Naive B cell (primary cell): ENCODE results near the gene ZNF343. TPM values are rescaled to one million over a fixed set of nuclear protein-coding genes. Genes with fewer than 3 reads are reported as not detected.
"Not testable (repeated sequence)": the region's sequence is repeated elsewhere in the genome, so short reads cannot be mapped to it uniquely, and the experiment has no call there.

Experiments used
- ATAC-seq, 2 donors: fragments of 150-1000 bp; cut with Tn5 transposase; 2 replicates each; pipeline ENCODE4 v1.10.0; 2021; ENCODE audit warnings: low read depth in 2 of 2, mild to moderate bottlenecking in 2 of 2, moderate library complexity in 2 of 2
- DNase-seq: peaks from one replicate; pipeline ENCODE4 v3.0.0; 2022
- H3K27ac Mint-ChIP-seq, 6 donors: one replicate each; pipeline ENCODE4 v1.8.0; 2020 to 2022; ENCODE audit warnings: mild to moderate bottlenecking in 6 of 6, mixed read lengths in 6 of 6, moderate library complexity in 5 of 6, inconsistent platforms in 2 of 6
- H3K27me3 Mint-ChIP-seq, 3 donors: one replicate each; pipeline ENCODE4 v1.8.0; 2021 to 2022; ENCODE audit warnings: mixed read lengths in 3 of 3, mild to moderate bottlenecking in 1 of 3
- H3K36me3 Mint-ChIP-seq, 2 donors: one replicate each; pipeline ENCODE4 v1.8.0; 2020 to 2022; ENCODE audit warnings: mixed read lengths in 2 of 2, inconsistent platforms in 1 of 2, mild to moderate bottlenecking in 1 of 2
- H3K4me1 Mint-ChIP-seq, 3 donors: one replicate each; pipeline ENCODE4 v1.8.0; 2020 to 2022; ENCODE audit warnings: mixed read lengths in 3 of 3, inconsistent platforms in 1 of 3, mild to moderate bottlenecking in 1 of 3, moderate library complexity in 1 of 3
- H3K4me3 Mint-ChIP-seq, 8 donors: one replicate each; pipeline ENCODE4 v1.8.0; 2020 to 2022; ENCODE audit warnings: mild to moderate bottlenecking in 8 of 8, mixed read lengths in 8 of 8, moderate library complexity in 8 of 8, inconsistent platforms in 2 of 8
- H3K9me3 Mint-ChIP-seq, 7 donors: one replicate each; pipeline ENCODE4 v1.8.0; 2020 to 2022; ENCODE audit warnings: mixed read lengths in 7 of 7, mild to moderate bottlenecking in 5 of 7, inconsistent platforms in 2 of 7, moderate library complexity in 1 of 7
- polyA plus RNA-seq, 6 donors: library from polyadenylated mRNA; unstranded; fragments of 300-500 nt; fragmentation: Illumina TruSeq; gene quantifications; one replicate each; pipeline ENCODE4 v1.2.3, GENCODE V29; 2021; ENCODE audit warnings: low read depth in 6 of 6

Gene ZNF343
- polyA plus RNA-seq, 6 donors from 2014 or later: 4.6 to 13.8 (median 7.3) TPM; not detected in 1

- Mint-ChIP-seq H3K27ac (no peak overlapping the region), H3K4me1 (peaks cover 0 to 5% (median under 1%) of the 10 kb centered on the region in 3 donors), H3K36me3 (no peaks in the 10 kb centered on the region), H3K4me3 (no peak overlapping the region), H3K9me3 (no peaks in the 10 kb centered on the region), H3K27me3 (peaks cover 11 to 23% (median 22%) of the 10 kb centered on the region in 3 donors)
- DNase-seq: no peak
- ATAC-seq: no peak
These were observed 7.7 kb upstream of the ZNF343 start for GRCh38 chr20:2516399-2516798.

DNA sequence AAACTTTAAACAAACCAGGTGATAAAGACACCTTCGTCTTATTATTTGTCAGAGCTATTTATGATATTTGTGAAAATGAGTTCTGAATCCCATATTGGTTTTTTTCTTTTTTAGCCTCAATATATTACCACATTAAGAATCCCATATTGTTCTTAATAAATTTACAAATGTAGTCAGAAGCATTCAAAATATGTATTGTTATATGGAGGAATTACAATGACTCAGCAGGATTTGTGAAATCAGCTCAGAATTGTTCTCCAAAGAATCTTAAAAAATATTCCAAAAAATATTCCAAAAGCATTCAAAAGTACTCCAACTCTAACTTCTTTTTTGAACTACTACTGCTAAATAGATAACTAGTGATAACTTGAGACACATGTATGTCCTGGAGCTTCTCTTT is 6.5 kb upstream of the ZNF343 start:
- ATAC-seq (no peak), DNase-seq (no peak)
- H3K36me3 Mint-ChIP-seq: no peaks in the 10 kb centered on the region
- no peak overlapping the region for H3K27ac Mint-ChIP-seq
- peaks cover 16 to 26% (median 25%) of the 10 kb centered on the region in 3 donors for H3K27me3 Mint-ChIP-seq
- H3K4me1 Mint-ChIP-seq: no peaks in the 10 kb centered on the region
- H3K4me3 Mint-ChIP-seq: no peak overlapping the region
- no peaks in the 10 kb centered on the region for H3K9me3 Mint-ChIP-seq

DNA sequence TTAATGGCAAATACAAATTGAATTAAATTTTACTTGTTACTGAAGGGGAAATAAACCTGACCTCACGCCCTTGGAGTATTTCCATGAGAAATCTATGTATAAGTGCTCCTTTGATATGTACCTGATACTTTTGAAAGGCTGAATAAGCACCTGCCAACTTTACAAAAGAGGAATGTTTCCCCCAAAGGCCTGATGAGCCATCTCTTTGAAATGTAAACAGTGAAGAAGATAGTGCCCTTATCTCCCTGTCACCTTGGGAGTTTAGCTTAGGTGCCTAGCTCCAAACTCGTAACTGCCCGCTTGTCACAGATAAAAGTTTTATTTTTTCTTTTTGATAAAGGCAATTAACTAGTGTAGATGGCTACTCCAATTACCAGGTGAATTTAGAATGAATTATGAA is 1.1 kb upstream of the ZNF343 start:
- H3K27ac Mint-ChIP-seq: no peak overlapping the region
- no peak for ATAC-seq
- H3K4me3 Mint-ChIP-seq: peak overlapping the region in 6 of 8 donors; percentile 49 to 100 (median 70)
- no peak for DNase-seq
- H3K36me3 Mint-ChIP-seq: no peaks in the 10 kb centered on the region
- no peaks in the 10 kb centered on the region for H3K9me3 Mint-ChIP-seq
- peaks cover 9 to 21% (median 16%) of the 10 kb centered on the region in 3 donors for H3K27me3 Mint-ChIP-seq
- H3K4me1 Mint-ChIP-seq: peaks cover 12 to 28% (median 24%) of the 10 kb centered on the region in 3 donors

GRCh38 chr20:2509468-2509781 is 710 bp upstream of the ZNF343 start:
- DNase-seq (no peak), ATAC-seq (no peak)
- no peaks in the 10 kb centered on the region for H3K36me3 Mint-ChIP-seq
- H3K4me1 Mint-ChIP-seq: peaks cover 15 to 31% (median 28%) of the 10 kb centered on the region in 3 donors
- H3K27me3 Mint-ChIP-seq: peaks cover 9 to 21% (median 16%) of the 10 kb centered on the region in 3 donors
- H3K9me3 Mint-ChIP-seq: no peaks in the 10 kb centered on the region
- H3K27ac Mint-ChIP-seq: peak overlapping the region in 5 of 6 donors; percentile 87 to 99 (median 96)
- H3K4me3 Mint-ChIP-seq: peak overlapping the region; percentile 91 to 100 (median 100)

DNA sequence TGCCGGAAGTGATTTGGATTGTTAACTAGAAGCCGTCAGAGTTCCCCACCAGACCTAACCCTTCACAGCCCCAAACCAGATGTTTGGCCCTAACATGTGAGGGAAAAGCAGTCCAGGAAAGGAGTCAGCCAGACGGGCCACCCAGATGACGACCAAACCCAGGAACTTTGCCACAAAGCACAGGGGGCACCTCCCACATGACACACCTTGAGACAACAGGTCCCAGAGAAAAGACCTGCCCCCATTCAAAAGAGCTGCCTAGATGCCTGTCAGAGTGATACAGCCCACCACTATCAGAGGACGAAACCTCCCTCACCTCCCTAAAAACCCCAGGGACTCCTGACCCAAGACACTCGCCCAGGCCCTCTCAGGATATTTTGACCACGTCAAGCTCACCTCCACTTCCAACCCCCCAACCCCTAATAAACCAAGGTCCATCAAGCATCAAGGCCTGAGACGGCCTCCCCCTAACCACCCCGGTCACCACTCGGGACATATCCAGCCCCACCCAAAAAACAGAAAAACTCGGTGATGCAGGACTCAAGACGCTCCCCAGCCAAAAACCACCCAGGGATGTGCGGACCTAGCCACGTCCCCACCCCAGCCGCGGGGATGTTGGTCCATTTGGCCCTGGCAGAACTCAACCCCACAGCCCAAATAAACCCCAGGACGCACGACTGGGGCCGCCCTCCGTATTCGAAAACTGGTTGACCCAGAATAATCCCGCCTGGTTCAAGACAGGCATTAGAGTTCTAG is 662 bp downstream of the ZNF343 start:
- peaks cover 16 to 34% (median 32%) of the 10 kb centered on the region in 3 donors for H3K4me1 Mint-ChIP-seq
- peak overlapping the region; percentile 91 to 100 (median 100) for H3K4me3 Mint-ChIP-seq
- ATAC-seq (peak in 1 of 2 donors; percentile 3), DNase-seq (no peak)
- H3K9me3 Mint-ChIP-seq: no peaks in the 10 kb centered on the region
- no peaks in the 10 kb centered on the region for H3K36me3 Mint-ChIP-seq
- H3K27me3 Mint-ChIP-seq: peaks cover 9 to 21% (median 16%) of the 10 kb centered on the region in 3 donors
- H3K27ac Mint-ChIP-seq: peak overlapping the region; percentile 59 to 98 (median 82)

- no peaks in the 10 kb centered on the region for H3K36me3 Mint-ChIP-seq
- no peak for DNase-seq
- peak overlapping the region in 2 of 6 donors; percentile 54 to 88 for H3K27ac Mint-ChIP-seq
These were observed 1.3 kb downstream of the ZNF343 start for GRCh38 chr20:2507464-2507863.

DNA sequence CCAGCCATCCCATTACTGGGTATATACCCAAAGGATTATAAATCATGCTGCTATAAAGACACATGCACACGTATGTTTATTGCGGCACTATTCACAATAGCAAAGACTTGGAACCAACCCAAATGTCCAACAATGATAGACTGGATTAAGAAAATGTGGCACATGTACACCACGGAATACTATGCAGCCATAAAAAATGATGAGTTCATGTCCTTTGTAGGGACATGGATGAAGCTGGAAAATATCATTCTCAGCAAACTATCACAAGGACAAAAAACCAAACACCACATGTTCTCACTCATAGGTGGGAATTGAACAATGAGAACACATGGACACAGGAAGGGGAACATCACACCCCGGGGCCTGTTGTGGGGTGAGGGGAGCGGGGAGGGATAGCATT is 2.3 kb downstream of the ZNF343 start:
- H3K27me3 Mint-ChIP-seq: peaks cover 5 to 12% (median 10%) of the 10 kb centered on the region in 3 donors
- ATAC-seq, H3K27ac Mint-ChIP-seq, H3K9me3 Mint-ChIP-seq, H3K36me3 Mint-ChIP-seq, DNase-seq: not testable (repeated sequence)
- peaks cover 23 to 43% (median 35%) of the 10 kb centered on the region in 3 donors for H3K4me1 Mint-ChIP-seq
- peak overlapping the region in 1 of 8 donors; percentile 63 for H3K4me3 Mint-ChIP-seq

More at GRCh38 chr20:2507464-2507863, 1.3 kb downstream of the ZNF343 start:
- Mint-ChIP-seq H3K27me3 (peaks cover 9 to 21% (median 16%) of the 10 kb centered on the region in 3 donors), H3K4me1 (peaks cover 20 to 38% (median 32%) of the 10 kb centered on the region in 3 donors), H3K9me3 (peaks cover 0 to 2% (median 0%) of the 10 kb centered on the region in 7 donors), H3K4me3 (peak overlapping the region; percentile 91 to 100 (median 100))
- no peak for ATAC-seq

- not testable (repeated sequence) for H3K27ac Mint-ChIP-seq, H3K9me3 Mint-ChIP-seq, H3K36me3 Mint-ChIP-seq, H3K27me3 Mint-ChIP-seq, ATAC-seq, DNase-seq
- H3K4me3 Mint-ChIP-seq: peak overlapping the region in 1 of 8 donors; percentile 16
- H3K4me1 Mint-ChIP-seq: peaks cover 27 to 48% (median 35%) of the 10 kb centered on the region in 3 donors
These were observed 3.9 kb downstream of the ZNF343 start for GRCh38 chr20:2504803-2505202.

DNA sequence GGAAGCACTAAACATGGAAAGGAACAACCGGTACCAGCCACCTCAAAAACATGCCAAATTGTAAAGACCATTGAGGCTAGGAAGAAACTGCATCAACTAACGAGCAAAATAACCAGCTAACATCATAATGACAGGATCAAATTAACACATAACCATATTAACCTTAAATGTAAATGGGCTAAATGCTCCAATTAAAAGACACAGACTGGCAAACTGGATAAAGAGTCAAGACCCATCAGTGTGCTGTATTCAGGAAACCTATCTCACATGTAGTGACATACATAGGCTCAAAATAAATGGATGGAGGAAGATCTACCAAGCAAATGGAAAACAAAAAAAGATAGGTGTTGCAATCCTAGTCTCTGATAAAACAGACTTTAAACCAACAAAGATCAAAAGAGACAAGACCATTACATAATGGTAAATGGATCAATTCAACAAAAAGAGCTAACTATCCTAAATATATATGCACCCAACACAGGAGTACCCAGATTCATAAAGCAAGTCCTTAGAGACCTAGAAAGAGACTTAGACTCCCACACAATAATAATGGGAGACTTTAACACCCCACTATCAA is 5.8 kb downstream of the ZNF343 start:
- not testable (repeated sequence) for H3K4me3 Mint-ChIP-seq, H3K9me3 Mint-ChIP-seq, DNase-seq, ATAC-seq, H3K27me3 Mint-ChIP-seq, H3K27ac Mint-ChIP-seq
- peaks cover 9 to 14% of the 10 kb centered on the region in 2 donors for H3K36me3 Mint-ChIP-seq
- H3K4me1 Mint-ChIP-seq: peaks cover 17 to 33% (median 22%) of the 10 kb centered on the region in 3 donors

- Mint-ChIP-seq H3K4me3 (no peak overlapping the region), H3K36me3 (peaks cover 41 to 57% of the 10 kb centered on the region in 2 donors), H3K4me1 (peaks cover 0 to 5% (median 4%) of the 10 kb centered on the region in 3 donors), H3K27me3 (no peaks in the 10 kb centered on the region), H3K9me3 (peaks cover 0 to 7% (median 4%) of the 10 kb centered on the region in 7 donors), H3K27ac (no peak overlapping the region)
- DNase-seq (no peak), ATAC-seq (no peak)
These were observed 23.1 kb downstream of the ZNF343 start for GRCh38 chr20:2485661-2486060.

DNA sequence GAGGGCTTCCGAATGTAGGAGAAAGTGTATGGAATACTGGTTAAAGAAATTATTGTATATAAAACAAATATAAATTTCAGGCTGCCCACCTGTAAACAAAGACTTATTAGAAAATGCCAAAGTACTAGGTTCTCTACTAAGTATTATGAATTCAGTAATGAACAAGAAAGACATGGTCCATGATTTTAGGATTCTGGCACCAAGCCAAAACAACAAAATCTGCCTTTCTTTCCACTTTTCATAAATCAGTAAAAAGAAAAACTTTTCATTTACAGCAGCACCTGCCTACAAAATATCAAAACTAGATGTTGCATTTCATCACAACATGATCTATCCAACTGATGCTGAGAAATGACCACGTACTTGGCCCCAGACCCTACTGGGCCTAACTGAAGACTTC is 23.6 kb downstream of the ZNF343 start:
- Mint-ChIP-seq H3K4me1 (peaks cover 0 to 5% (median 2%) of the 10 kb centered on the region in 3 donors), H3K27ac (no peak overlapping the region)

GRCh38 chr20:2483504-2483903 is 25.2 kb downstream of the ZNF343 start:
- Mint-ChIP-seq H3K27ac (no peak overlapping the region), H3K4me1 (peaks cover 0 to 5% (median 0%) of the 10 kb centered on the region in 3 donors), H3K9me3 (peaks cover 0 to 10% (median 4%) of the 10 kb centered on the region in 7 donors), H3K4me3 (no peak overlapping the region), H3K36me3 (peaks cover 35 to 61% of the 10 kb centered on the region in 2 donors), H3K27me3 (no peaks in the 10 kb centered on the region)
- DNase-seq: no peak
- ATAC-seq: no peak

More for the DNA sequence above, 23.6 kb downstream of the ZNF343 start:
- peaks cover 0 to 10% (median 4%) of the 10 kb centered on the region in 7 donors for H3K9me3 Mint-ChIP-seq
- ATAC-seq (no peak), DNase-seq (no peak)
- peaks cover 42 to 61% of the 10 kb centered on the region in 2 donors for H3K36me3 Mint-ChIP-seq
- no peak overlapping the region for H3K4me3 Mint-ChIP-seq
- H3K27me3 Mint-ChIP-seq: no peaks in the 10 kb centered on the region

DNA sequence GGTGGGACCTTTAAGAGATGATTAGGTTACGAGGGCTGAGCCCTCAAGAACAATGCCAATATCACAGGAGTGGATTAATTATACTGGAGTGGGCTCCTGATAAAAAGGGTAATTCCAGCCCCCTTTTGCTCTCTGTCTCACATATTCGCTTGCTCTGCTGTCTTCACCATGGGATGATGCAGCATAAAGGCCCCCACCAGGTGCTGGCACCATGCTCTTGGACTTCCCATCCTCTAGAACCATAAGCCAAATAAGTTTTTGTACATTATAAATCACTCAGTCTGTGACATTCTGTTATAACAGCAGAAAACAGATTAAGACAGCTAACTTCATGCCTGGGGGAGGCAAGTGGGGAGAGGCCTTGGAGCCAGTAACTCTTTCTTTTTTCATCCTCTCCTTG is 28.3 kb downstream of the ZNF343 start:
- no peak overlapping the region for H3K27ac Mint-ChIP-seq

More for the DNA sequence above, 28.3 kb downstream of the ZNF343 start:
- H3K27me3 Mint-ChIP-seq: no peaks in the 10 kb centered on the region
- no peak for DNase-seq
- H3K4me3 Mint-ChIP-seq: peak overlapping the region in 1 of 8 donors; percentile 16
- ATAC-seq: no peak
- H3K9me3 Mint-ChIP-seq: peaks cover 0 to 10% (median 4%) of the 10 kb centered on the region in 7 donors
- H3K36me3 Mint-ChIP-seq: peaks cover 43 to 49% of the 10 kb centered on the region in 2 donors
- peaks cover 0 to 5% (median 0%) of the 10 kb centered on the region in 3 donors for H3K4me1 Mint-ChIP-seq
